Measurements from ENCODE around the gene FBXL12.

The FBXL12 gene

DNA sequence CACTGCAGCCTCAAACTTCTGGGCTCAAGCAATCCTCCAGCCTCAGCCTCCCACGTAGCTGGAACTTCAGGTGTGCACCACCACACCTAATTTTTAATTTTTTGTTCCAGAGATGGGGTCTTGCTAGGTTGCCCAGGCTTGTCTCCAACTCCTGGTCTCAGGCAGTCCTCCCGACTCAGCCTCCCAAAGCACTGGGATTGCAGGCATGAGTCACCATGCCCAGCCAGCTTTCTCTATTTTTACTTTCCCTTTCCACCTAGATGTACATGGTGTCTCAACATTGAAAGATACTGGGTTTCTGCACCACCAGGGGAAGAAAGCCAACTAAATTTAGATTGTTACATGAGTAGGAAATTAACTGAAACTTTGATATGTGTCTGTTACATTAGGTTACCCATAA lies 36.5 kb downstream of the FBXL12 start:
- peaks cover 7% of the 10 kb centered on the region for H3K4me1 ChIP-seq (ENCODE audit: control insufficient read depth, insufficient read depth, low read length)
- no peaks in the 10 kb centered on the region for H3K9me3 ChIP-seq (ENCODE audit: control insufficient read depth, low read length)
- no peaks in the 10 kb centered on the region for H3K36me3 ChIP-seq (ENCODE audit: control insufficient read depth, insufficient read depth, low read length)
- no peak overlapping the region for H3K27ac ChIP-seq (ENCODE audit: insufficient read depth, low read depth, low read length, poor library complexity, severe bottlenecking)
- H3K27me3 ChIP-seq (ENCODE audit: control insufficient read depth, insufficient read depth, low read length, poor library complexity, severe bottlenecking), result no peaks in the 10 kb centered on the region
- H3K4me3 ChIP-seq (ENCODE audit: insufficient read depth, low read depth, low read length), result no peak overlapping the region
- 81 to 90% methylated on average over 2 of the region's 2 CpGs for WGBS, 2 experiments

DNA sequence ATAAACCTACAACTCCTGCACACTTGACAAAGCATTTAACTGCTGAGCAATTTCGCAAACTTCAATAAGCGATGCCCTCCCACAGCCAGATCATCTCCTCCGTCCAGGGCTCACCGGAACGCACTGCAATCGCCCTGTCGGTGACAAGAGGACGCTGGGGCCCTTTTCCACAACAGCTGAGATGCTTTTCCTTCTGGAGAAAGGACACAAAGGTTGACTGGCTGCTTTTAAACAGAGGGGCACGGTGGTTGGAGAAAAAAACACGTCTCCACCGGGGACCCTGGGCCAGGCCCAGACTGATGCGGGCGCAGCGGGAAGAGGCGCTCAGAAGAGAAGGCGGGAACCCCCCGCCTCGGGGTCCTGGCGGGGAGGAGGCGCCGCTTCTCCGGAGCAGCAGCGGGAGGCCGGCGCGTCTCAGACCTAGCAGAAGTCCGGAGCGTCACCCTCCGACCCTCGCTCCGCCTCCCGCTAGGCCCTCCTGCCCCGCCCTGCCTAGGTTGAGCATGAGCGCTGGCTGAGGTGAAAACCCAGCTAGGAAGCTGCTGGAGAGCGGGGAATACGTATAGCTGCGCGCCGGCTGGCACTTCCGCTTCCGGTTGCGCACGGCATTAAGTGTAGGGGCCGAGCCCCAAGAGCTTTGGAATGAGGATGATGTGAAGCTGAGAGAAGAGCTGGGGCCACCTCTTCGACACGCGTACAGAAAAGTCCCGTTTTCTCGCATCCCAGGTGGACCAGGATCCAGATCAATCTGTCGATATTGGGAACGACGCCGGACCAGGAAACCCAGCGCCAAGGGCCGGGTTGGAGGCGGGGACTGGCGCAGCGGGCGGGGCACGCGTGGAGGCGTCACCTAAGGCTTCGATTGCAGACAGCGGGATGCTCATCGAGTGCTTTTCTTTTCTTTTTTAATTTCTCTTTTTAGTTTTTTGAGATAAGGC lies 50.4 kb downstream of the FBXL12 start, which contains the start of gene ZNF846:
Gene ZNF846, minus strand, starts transcription at position 564 of the 938 bp plus-strand sequence. CDS start 3,788 bp downstream, outside the sequence.
- 1% methylated on average over 65 of the region's 65 CpGs for WGBS, 2 experiments
- H3K27ac ChIP-seq (ENCODE audit: insufficient read depth, low read depth, low read length, poor library complexity, severe bottlenecking), result peak within 1 kb of the TSS; percentile 86
- H3K36me3 ChIP-seq (ENCODE audit: control insufficient read depth, insufficient read depth, low read length), result no peaks in the 10 kb centered on the region
- H3K4me1 ChIP-seq (ENCODE audit: control insufficient read depth, insufficient read depth, low read length), result peaks cover 3% of the 10 kb centered on the region
- H3K9me3 ChIP-seq (ENCODE audit: control insufficient read depth, low read length), result no peaks in the 10 kb centered on the region
- H3K4me3 ChIP-seq (ENCODE audit: insufficient read depth, low read depth, low read length), result peak within 1 kb of the TSS; percentile 86
- H3K27me3 ChIP-seq (ENCODE audit: control insufficient read depth, insufficient read depth, low read length, poor library complexity, severe bottlenecking), result no peaks in the 10 kb centered on the region

Data from ectodermal cell (in vitro differentiated cells).